Peyer's patch (tissue), 4 donors: ENCODE results near the gene PDCD6IP.

Experiments
- CTCF ChIP-seq, 6 experiments: fragments of 450-650 bp in 4 of 6; fragments of 200-600 bp in 2 of 6; sonication (generic) in 1 of 6; IDR thresholded peaks; one replicate each; pipeline ENCODE4 v1.5.1; 2017 to 2019; ENCODE audit warnings: antibody characterized with exemption in 6 of 6, mild to moderate bottlenecking in 3 of 6, moderate library complexity in 1 of 6
- POLR2A ChIP-seq, 2 donors: fragments of 450-650 bp; IDR thresholded peaks; one replicate each; pipeline ENCODE4 v1.5.1; 2017; ENCODE audit warnings: antibody characterized with exemption in 2 of 2, mild to moderate bottlenecking in 2 of 2, moderate library complexity in 2 of 2

- TF ChIP-seq CTCF (IDR thresholded peaks at IDR 0.05) (no peak), POLR2A (IDR thresholded peaks at IDR 0.05) (no peak)
These were observed 66.7 kb downstream of the PDCD6IP start for GRCh38 chr3:33865133-33865532.
